Panc1 (cell line): ENCODE measurements around the gene CHTOP.

ENCODE experiments used
- CTCF ChIP-seq: fragments of 450-650 bp; IDR thresholded peaks from 2 replicates; pipeline ENCODE4 v1.5.1; 2017; ENCODE audit warnings: mild to moderate bottlenecking
- POLR2AphosphoS5 ChIP-seq: IDR thresholded peaks from 2 replicates; pipeline ENCODE4 v1.6.1; 2012; ENCODE audit warnings: mild to moderate bottlenecking, low read depth, low read length, moderate library complexity
- REST ChIP-seq, 2 experiments: IDR thresholded peaks; 2 replicates each; pipeline ENCODE4 v1.6.1; 2011 to 2012; ENCODE audit warnings: low read depth in 2 of 2, control low read depth in 1 of 2, low read length in 1 of 2, mild to moderate bottlenecking in 1 of 2, moderate library complexity in 1 of 2; ENCODE audit not compliant: insufficient read depth in 1 of 2
- SIN3A ChIP-seq: IDR thresholded peaks from 2 replicates; pipeline ENCODE4 v1.6.1; 2012; ENCODE audit warnings: low read depth, mild to moderate bottlenecking, low read length, moderate library complexity, borderline replicate concordance; ENCODE audit not compliant: insufficient read depth

- no peak for TF ChIP-seq CTCF
- no peak for TF ChIP-seq POLR2AphosphoS5
- no peak for TF ChIP-seq REST (IDR thresholded peaks at IDR 0.05; ENCODE audit: insufficient read depth in 1 of 2, low read depth in 2 of 2, low read length in 1 of 2)
- TF ChIP-seq SIN3A: no peak
Observed at GRCh38 chr1:153586347-153586746, 47.5 kb upstream of the CHTOP start.
